GM18519 (cell line): Measurements from ENCODE around the gene CCDC85C.

Source experiments
- ATAC-seq: cut with Tn5 transposase; IDR thresholded peaks from one replicate; pipeline ENCODE4 v1.9.1; 2021; ENCODE audit warnings: mild to moderate bottlenecking, moderate library complexity; ENCODE audit not compliant: unreplicated experiment, low FRiP score

The CCDC85C gene

DNA sequence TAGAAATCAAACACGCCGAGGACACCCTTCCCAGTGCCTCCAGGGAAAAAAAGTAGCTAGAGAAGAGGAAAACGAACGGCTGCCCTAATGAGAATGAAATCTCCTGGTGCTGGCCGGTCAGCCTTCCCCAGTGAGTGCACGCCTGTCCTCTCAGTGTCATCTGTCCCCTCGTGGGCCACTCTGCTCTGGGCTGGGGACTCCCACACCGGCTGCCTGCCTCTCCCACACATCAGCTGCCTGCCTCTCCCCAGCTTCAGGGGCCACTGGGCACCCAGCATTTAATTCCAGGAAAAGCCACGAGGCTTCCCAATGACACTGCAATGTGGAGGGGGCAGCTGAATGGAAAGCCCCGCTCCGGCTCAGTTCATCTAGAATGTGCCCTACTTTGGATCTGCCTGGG is 59.0 kb downstream of the CCDC85C start:
- ATAC-seq = no peak

DNA sequence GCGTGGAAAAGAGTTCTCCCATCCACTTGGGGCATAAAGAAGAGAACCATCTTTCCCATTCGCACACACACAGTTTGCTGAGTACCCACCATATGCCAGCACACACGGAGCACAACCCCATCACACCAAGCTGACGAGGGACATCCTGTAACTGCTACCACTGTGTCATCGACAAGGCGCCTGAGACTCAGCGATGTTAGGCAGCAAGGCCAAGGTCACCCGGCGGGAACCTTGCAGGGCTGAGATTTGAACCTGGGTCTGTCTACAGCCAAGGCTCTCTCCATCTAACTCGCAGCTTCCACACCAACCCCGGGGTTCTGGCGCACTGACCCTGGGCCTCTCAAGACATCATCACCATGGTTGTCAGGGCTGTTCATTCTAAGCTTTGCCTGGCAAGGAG is 60.0 kb downstream of the CCDC85C start:
- ATAC-seq = no peak

DNA sequence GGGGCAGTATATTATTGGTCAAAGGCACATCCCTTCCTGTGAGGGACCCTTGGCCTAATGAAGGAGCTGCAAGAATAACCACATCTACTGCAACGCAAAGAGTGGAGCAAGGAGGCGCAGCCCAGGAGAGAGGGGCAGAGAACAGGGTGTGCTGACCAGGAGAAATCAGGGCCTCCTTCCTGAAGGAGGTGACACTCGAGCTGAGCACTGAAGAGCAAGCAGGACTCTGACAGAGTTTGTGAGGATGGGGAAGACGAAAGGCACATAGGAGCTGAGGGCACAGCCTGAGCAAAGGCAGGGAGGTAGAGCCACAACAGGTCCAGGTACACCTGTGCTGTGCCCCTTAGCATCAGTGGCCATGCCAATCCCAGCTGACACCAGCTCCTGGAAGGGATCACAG is 60.6 kb downstream of the CCDC85C start:
- no peak for ATAC-seq

DNA sequence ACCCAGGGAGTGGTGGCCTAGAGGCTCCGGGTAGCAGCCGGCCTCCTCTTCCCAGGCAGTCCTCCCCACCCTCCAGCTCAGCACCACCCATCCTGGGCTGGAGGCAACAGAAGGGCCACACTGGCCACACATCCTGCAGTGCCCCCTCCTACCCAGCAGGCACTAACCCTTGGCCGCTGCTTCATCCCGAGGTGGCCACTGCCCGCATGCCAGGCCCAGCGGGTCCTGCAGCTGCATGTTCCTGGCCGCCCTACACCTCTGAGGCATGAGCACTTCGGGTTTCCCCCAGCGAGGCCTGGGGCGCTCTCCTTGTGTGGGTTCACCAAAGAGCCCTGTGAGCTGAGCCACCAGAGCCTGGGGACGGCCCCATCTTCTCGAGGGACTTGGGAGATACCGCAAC is 61.4 kb downstream of the CCDC85C start:
- no peak for ATAC-seq

DNA sequence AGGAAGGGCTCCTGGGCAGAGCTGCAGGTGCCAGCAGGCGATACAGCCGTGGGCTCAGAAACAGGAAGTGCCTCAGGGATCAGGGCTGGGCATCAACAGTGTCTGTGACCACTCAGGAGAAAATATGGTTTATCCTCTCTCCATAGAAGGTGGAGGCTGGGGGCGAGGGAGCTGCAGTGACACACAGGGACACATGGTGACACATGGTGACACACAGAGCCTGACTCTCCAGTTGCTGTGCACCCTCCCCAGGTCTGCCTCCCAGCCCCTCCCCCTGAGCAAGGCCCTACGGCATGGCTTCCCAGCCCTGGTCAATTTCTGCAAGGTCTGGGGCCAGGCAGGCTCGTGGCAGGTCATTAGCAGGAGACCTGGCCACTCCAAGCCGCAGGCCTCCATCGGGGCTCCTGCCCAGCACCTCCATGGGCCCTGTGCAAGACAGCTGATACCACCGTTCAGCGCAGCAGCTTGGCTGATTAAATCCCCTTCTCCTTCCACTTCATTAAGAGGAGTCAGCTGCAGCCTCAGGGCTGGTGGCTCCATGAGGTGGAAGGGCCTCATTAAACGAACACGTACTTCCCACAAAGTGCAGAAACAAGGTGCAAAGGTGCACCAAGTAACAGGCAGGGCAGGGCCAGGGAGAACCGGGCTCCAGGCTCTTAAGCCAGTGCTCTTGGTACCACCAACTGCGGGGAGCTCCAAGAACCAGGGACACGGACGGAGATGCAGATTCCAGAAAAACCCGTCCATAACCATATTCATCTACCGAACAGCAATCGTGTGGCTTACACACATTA is 62.1 kb downstream of the CCDC85C start:
- no peak for ATAC-seq

DNA sequence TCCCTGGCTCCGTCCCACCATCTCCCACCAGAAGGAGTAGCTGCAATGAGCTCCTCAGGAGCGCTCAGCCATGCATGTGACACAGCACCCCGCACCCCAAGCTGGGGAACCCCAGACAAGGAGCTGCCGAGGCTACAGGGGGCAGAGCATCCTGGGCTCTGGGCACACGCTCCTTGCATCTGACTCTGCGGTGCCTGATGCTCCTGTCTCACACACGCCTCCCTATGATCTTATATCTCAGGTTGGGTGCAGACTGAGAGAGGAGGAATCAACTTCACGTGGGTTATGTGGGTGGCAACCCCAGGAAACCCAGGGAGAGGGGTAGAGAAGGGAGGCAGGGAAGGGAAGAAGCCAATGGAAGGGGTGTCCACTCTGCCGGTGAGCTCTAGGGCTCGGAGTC is 62.8 kb downstream of the CCDC85C start:
- ATAC-seq = no peak

DNA sequence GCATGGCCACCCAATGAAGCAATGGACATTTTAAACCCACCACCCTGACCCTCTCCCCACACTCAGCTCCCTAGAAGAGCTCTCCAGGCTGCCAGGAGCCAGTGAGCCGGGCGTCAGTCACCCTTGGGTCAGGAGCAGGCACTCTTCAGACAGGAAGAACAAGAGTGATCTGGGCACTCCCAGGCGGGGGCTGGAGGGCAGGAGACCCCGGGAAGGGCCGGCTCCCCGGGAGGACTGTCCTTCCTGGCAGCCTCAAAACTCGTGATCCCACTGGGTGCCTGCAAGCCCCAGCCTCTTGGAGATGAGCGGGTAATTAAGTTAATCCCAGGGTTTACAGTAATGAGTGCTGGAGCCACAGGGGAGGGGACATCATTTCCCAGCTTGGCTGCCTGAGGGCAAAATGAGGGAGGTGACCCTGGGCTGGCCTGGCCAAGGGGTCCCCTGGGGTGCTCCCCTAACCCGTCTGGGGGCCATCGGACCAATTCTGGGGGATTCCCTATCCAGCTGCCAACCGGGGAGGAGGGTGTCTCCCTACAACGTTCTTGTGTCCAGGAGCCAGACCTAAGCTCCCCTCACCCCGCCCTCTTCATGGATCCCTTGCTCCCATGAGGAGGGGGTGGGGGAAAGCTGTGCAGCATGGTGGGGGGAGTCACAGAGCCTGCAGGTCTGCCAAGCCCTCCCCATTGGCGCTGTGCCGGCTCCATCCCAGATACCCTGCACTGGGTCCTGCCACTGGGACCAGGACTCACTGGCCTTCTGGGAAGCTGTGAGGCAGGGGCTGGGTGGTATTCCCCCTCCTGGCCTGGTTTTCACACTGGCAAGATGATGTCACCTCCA is 63.6 kb downstream of the CCDC85C start:
- no peak for ATAC-seq

DNA sequence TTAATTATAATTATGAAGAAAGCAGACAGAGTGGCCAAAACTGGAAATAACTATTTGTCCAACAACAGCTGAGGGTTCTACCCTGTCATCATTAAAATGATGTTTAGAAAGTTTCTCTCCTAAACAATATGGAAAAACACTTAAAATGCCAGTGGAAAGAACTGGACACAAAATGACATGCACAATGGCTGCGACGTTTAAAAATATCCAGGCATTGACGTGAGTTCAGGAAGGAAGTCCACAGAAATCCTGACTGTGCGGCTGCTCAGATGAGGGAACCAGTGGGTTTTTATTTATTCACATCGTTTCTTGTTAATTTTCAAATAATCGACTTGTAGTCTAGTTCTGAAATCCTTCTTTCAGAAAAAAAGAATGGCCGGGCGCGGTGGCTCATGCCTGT is 64.5 kb downstream of the CCDC85C start:
- no peak for ATAC-seq

DNA sequence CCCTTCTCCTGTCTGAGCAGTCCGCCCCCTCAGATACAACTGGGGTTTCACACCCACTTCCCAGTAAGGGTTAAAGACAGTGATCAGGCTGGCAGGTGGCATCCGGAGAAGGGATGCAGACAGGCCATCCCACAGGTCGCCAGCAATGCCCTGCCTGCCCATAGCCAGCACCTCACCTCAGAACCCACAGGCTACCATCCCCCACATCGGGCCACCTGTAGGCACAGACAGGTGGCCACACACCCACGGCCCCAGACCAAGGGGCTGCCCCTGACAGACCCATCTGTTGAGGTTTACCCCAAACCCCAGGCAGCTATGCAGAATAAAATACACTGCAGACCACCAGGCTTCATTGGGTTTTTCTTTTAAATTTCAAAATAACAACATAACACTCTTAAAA is 65.3 kb downstream of the CCDC85C start:
- ATAC-seq = no peak

DNA sequence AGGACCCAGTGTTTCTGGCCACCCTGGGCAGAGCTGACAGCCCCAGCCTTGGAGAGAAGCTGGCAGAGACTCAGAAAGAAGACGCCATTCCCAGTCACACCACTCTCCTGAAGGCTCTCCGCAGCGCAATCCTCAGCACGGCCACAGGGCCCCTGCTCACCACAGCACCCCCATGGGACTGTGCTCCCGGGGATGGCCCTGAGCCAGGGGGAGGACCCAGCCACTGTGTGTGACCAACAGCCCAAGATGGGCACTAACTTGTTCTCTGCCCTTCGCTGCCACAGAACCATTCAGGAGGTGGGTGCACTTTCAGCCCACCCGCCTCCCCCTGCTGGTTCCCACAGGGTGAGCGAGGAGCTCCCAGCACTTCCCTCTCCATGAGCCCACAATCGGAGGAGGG is 65.7 kb downstream of the CCDC85C start:
- no peak for ATAC-seq

DNA sequence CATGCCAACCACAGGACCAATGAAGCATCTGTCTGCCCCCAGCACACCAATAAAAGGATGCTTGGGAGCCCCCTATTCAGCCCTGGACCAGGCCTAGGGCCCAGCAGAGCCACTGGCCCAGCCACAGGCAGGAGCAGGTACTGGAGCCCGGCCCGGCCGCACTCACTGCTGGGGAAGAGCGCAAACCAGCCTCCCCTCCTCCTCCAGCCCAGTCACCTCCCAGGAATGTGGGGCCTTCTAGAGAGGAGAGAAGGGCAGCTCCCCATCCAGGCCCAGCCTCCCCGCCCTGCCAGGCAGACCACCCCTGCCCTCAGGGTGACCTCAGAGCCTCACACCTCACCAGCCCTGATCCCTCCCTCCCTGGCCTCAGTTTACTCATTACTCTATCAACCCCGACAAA is 66.6 kb downstream of the CCDC85C start:
- no peak for ATAC-seq

DNA sequence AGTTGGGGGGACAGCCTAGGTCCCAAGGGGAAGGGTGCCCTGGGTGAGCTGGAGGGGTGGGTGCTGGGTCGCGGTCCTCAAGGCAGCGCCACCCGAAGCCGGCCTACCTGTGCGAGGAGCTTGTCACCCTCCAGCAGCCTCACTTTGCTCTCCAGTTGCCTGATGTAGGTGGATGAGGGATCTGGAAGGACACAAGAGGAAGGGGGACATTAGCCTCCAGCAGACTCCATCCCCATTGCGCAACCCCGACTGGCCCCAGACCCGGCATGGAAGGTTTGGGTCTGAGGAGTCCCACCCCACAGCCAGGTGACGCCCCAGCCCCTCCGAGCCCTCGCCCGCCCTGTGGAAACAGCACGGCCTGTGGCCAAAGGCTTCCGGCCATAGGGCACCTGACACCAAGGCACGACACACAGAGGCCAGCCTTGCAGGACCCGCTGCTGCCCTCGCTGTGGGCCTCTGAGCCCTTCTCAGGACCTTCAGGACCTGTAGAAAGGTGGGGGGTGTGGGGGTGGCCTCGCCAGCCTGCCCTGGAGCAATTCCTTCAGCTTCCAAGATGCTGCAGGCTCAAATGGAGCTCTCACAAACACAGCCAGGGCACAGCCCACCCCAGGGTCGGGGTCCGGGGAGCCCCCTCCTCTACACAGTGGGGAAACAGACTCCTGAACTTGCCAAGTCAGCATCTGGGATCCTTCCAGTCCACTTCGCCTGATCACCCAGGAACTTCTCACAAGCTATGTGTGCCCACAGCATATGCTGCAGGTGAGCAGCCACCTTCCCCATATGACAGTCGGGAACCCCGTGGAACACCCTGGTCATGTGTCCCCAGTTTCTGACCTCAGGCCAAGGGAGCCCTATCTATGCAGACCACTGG is 67.9 kb downstream of the CCDC85C start:
- no peak for ATAC-seq

DNA sequence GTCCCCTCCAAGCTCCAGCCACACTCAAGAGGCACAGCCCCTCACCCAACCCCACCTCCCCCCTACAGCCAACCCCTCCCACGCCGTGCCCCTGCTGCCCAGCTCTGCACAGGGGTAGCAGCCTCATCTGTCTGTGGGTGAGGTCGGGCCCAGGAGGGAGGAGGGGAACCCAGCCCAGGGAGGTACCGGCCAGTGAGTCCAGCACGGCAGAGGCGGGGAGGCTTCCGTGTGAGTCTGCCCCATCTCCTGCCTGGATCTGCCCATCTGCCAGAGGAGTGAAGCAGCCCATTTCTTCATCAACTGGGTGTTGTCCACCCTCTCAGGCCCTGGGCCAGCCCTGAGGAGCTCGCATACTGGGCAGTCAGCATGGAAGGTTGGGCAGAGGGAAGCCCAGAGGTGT is 68.6 kb downstream of the CCDC85C start:
- ATAC-seq = no peak

DNA sequence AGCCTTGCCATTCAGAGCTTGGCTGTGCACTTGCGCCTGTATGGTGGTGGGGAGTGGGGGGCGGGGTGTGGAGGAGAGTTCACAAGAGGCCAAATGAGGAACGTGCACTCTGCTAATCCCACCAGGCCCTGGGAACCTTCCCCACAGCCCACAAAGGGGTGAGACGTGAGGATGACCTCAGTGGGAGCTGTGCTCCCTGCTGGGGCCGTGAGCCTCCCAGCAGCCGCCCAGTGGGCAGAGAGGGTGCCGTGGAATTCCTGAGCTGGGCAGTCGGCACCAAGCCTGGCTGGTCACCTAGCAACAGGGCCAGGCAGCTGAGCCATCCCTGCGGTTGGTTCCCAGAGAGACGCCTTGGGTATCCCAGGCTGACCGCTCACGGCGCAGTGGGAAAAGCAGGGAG is 69.1 kb downstream of the CCDC85C start:
- ATAC-seq = no peak

DNA sequence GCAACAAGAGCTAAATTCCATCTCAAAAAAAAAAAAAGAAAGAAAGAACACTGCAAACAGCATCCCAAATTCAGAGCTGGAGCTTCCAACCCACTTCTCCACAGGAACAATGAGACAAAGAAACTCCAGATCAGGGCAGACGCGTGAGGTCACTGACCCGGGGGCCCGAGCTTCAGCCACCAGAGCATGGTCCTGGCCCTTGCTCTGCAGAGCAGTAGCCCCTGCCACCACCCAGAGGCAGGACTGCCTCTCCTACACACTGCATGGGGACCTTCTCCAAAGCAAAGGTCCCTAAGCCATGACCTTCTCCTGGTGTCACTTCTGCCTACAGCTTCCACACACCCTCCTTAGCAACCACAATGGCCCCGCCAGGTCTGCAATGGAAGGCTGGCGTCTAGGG is 69.7 kb downstream of the CCDC85C start:
- no peak for ATAC-seq

DNA sequence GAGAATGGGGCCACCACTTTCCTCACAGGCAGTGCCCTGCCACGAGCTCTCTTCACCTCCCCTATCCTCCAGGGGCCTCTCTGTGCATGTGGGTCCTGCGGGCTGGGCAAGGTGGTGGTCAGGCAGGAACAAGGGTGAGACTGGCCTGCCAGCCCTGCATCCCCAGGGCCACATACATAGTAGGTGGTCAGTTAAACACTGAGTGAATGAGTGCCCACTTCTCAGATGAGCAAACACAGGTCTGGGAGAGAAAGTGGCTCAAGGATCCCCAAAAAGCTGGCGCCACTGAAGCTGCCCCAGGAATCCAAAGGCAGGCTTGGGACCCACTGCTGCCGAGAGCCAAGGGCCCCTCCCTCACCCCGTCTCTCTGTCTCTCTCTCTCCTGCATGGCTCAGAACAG is 71.7 kb downstream of the CCDC85C start:
- ATAC-seq = no peak

DNA sequence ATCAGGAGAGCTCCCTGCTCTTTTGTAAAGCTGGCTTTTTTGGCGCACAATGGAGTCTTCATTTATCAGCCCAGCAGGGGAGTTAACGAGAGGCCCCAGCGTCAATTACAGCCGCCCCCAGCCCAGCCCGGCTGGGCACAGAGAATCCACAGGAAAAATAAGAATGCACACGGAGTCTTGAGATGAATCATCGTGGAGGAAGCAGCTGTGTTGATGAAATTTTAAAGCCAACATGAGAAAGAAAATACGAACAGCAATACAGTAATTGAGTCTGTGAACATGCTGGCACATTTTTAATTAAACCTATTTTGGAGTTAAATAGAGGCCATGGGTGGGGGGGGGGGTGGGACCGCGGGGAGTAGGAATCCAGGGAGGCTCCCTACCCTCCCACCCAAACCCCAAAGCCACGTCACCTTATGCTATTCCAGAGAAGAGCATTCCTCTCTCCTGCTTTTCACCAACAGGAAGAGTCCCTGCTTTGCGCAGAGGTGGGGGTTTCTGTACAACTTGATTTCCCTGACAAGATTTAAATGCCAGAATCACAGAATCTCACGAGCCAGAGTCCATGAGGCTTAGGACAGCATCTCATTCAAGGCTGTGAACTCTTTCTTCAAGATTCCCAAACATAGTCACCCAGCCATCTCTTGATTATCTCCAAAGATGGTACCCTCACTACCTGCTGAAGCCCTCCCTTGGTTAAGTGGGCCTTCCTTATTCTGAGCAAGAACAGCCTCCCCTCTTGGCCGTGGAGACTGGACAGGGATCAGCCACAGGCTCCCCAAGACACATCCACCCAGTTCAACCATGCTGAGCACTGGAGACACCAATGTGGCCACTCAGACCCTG is 72.5 kb downstream of the CCDC85C start:
- no peak for ATAC-seq

DNA sequence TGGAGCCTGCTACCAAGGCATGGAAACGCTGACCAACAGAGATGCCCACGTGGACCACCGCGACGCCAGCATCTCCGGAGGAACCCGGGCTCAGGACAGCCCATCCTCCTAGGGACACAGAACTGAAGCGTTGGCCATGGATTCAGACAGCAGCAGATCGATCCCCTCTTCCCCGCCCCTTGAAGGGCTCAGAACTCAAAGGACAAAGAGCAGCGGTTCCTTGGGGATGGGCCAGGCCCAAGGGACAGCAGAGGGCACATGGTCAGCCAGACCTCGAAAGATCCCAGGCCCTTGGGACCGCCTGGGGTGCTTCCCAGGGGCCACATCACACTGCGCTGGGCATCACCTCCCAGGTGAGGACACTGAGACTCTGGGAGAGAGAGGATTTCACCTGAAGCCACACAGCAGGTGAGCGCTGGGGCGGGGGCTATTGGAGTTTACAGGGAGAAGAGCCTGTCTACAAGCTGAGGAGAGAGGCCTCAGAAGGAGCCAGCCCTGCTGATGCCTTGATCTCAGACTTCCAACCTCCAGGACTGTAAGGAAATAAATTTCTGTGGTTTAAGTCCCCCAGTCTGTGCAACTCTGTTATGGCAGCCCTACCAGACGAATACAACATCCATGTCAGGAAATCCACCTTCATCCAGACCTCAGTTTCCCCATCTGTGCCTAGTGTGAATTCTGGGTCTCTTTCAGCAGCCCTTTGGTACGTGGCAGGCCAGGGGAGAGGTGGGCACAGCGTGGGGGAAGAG is 73.4 kb downstream of the CCDC85C start:
- ATAC-seq = no peak

DNA sequence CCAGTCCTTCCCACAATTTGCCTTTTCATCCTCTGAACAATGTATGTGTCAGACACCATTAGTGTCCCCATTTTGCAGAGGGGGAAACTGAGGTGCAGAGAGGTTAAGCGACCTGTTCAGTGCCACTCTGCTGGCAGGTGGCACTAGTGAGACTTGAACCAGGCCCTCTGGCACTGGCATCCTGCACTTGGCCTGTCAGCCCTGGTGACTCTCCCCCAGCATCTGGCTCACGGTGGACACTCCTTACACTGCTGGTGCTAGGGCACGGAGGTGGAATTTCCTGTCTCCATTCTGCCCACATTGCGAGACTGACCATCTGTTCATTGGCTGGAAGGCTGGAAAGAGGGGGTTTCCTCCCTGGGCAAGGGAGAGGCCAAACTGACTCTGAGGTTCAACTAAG is 74.1 kb downstream of the CCDC85C start:
- no peak for ATAC-seq
